Neutrophil (primary cell): ENCODE measurements around the gene SMC2.

Experiments
- H3K27ac ChIP-seq: fragments of 200-600 bp; sonication (generic); 2 replicates; pipeline ENCODE4 v1.5.1; 2016; ENCODE audit warnings: mild to moderate bottlenecking, moderate library complexity
- H3K27me3 ChIP-seq: fragments of 200-600 bp; sonication (generic); 2 replicates; pipeline ENCODE4 v1.6.0; 2016; ENCODE audit warnings: mild to moderate bottlenecking
- H3K36me3 ChIP-seq: fragments of 200-600 bp; sonication (generic); 2 replicates; pipeline ENCODE4 v1.5.1; 2017
- H3K4me1 ChIP-seq, 2 experiments: fragments of 200-600 bp in 1 of 2; sonication (generic) in 1 of 2; 1 replicate in 1 of 2; 2 replicates in 1 of 2; pipeline versions ENCODE4 v1.5.1 to v1.6.1; 2013 to 2016; ENCODE audit warnings: low read depth in 1 of 2, low read length in 1 of 2, mild to moderate bottlenecking in 1 of 2, moderate library complexity in 1 of 2; ENCODE audit not compliant: control insufficient read depth in 1 of 2, insufficient read depth in 1 of 2
- H3K4me3 ChIP-seq, 2 experiments: fragments of 200-600 bp in 1 of 2; sonication (generic) in 1 of 2; 1 replicate in 1 of 2; 2 replicates in 1 of 2; pipeline ENCODE4 v1.5.1; 2013 to 2016; ENCODE audit warnings: low read depth in 1 of 2, low read length in 1 of 2, mild to moderate bottlenecking in 1 of 2, moderate library complexity in 1 of 2
- H3K9me3 ChIP-seq: fragments of 200-600 bp; sonication (generic); 2 replicates; pipeline ENCODE4 v1.5.1; 2016
- CTCF ChIP-seq: fragments of 200-600 bp; sonication (generic); IDR thresholded peaks from 2 replicates; pipeline ENCODE4 v1.5.1; 2016; ENCODE audit warnings: antibody characterized with exemption

Gene SMC2

DNA sequence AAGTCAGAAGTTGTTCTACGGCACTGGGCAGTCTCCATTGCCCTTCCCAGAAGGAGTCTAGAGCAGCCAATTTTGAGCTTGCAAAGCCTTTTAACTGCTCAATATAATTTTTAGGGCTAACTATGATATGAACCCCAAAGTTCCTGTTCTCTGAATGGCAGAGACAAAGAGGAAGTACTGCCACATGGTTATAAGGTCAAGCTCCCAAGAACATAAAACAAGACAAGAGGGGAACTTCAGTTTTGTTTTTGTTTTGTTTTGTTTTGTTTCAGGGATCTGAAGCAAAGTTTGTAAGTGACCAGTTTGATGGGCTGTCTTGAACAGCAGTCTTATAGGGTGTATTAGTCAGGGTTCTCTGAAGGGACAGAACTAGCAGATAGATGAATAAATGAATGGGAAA is 11.9 kb upstream of the SMC2 start:
- no peaks in the 10 kb centered on the region for H3K36me3 ChIP-seq
- H3K9me3 ChIP-seq: peaks cover 6% of the 10 kb centered on the region
- H3K27ac ChIP-seq: no peak overlapping the region
- no peak for TF ChIP-seq CTCF
- no peak overlapping the region for H3K4me3 ChIP-seq
- no peaks in the 10 kb centered on the region for H3K27me3 ChIP-seq
- no peaks in the 10 kb centered on the region for H3K4me1 ChIP-seq

GRCh38 chr9:104085525-104085924 is 8.6 kb upstream of the SMC2 start:
- no peaks in the 10 kb centered on the region for H3K36me3 ChIP-seq
- TF ChIP-seq CTCF: no peak
- H3K27me3 ChIP-seq: no peaks in the 10 kb centered on the region
- H3K4me1 ChIP-seq: no peaks in the 10 kb centered on the region
- no peak overlapping the region for H3K27ac ChIP-seq
- H3K4me3 ChIP-seq: no peak overlapping the region
- H3K9me3 ChIP-seq: no peaks in the 10 kb centered on the region

DNA sequence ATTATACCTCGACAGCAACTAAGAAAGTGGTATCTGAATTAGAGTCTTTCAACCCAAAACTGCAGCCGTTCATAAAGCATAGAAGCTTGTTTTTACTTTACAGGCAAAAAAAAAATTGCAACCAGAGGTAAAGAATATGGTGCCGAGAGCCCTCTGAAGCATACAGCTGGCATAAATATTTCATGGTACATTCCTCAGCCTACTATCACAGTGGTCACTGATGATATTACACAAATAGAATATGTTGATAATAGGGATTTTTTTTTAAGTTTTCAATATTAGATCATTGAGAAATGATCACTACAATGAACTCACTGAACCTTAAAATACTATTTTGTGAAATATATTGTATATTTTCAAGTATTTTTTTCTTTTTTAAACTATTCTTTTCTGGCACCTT is 6.2 kb upstream of the SMC2 start:
- Histone ChIP-seq H3K36me3 (no peaks in the 10 kb centered on the region), H3K4me1 (peaks cover 7 to 11% of the 10 kb centered on the region in 2 experiments), H3K27me3 (no peaks in the 10 kb centered on the region), H3K27ac (no peak overlapping the region), H3K4me3 (no peak overlapping the region), H3K9me3 (no peaks in the 10 kb centered on the region)
- no peak for TF ChIP-seq CTCF

GRCh38 chr9:104088416-104088815 is 5.7 kb upstream of the SMC2 start:
- Histone ChIP-seq H3K4me1 (peaks cover 13 to 16% of the 10 kb centered on the region in 2 experiments), H3K36me3 (no peaks in the 10 kb centered on the region), H3K9me3 (no peaks in the 10 kb centered on the region), H3K27me3 (no peaks in the 10 kb centered on the region), H3K4me3 (no peak overlapping the region), H3K27ac (no peak overlapping the region)
- TF ChIP-seq CTCF: no peak

- Histone ChIP-seq H3K4me3 (no peak overlapping the region), H3K4me1 (peaks cover 24 to 27% of the 10 kb centered on the region in 2 experiments), H3K36me3 (no peaks in the 10 kb centered on the region), H3K27ac (no peak overlapping the region), H3K27me3 (no peaks in the 10 kb centered on the region), H3K9me3 (no peaks in the 10 kb centered on the region)
- TF ChIP-seq CTCF: no peak
Observed at GRCh38 chr9:104090578-104090977, 3.5 kb upstream of the SMC2 start.

DNA sequence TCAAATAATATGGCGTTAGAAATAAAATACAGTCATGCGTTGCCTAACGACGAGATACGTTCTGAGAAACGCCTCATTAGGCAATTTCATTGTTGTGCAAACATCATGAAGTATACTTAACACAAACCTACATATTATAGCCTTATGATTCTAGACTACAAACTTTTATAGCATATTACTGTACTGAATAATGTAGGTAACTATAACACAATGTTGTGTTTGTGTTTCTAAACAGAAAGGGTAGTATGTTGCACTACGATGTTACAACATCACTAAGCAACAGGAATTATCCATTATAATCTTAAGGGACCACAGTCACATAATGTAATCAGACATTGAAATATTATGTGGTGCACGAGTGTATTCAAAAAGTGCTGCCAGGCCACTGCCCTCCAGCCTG is 3.0 kb upstream of the SMC2 start:
- H3K4me1 ChIP-seq: peaks cover 24 to 27% of the 10 kb centered on the region in 2 experiments
- H3K9me3 ChIP-seq: no peaks in the 10 kb centered on the region
- no peak for TF ChIP-seq CTCF
- H3K27me3 ChIP-seq: no peaks in the 10 kb centered on the region
- no peak overlapping the region for H3K27ac ChIP-seq
- H3K36me3 ChIP-seq: no peaks in the 10 kb centered on the region
- H3K4me3 ChIP-seq: no peak overlapping the region
